ENCODE measurements around the gene DMBX1. TPM values are rescaled to one million over a fixed set of nuclear protein-coding genes. Genes with fewer than 3 reads are reported as not detected.

DMBX1 gene
- total RNA-seq = not detected
- polyA plus RNA-seq = not detected
- long read RNA-seq, donor 1 = 0 reads
- long read RNA-seq, donor 2 = 0 reads

DNA sequence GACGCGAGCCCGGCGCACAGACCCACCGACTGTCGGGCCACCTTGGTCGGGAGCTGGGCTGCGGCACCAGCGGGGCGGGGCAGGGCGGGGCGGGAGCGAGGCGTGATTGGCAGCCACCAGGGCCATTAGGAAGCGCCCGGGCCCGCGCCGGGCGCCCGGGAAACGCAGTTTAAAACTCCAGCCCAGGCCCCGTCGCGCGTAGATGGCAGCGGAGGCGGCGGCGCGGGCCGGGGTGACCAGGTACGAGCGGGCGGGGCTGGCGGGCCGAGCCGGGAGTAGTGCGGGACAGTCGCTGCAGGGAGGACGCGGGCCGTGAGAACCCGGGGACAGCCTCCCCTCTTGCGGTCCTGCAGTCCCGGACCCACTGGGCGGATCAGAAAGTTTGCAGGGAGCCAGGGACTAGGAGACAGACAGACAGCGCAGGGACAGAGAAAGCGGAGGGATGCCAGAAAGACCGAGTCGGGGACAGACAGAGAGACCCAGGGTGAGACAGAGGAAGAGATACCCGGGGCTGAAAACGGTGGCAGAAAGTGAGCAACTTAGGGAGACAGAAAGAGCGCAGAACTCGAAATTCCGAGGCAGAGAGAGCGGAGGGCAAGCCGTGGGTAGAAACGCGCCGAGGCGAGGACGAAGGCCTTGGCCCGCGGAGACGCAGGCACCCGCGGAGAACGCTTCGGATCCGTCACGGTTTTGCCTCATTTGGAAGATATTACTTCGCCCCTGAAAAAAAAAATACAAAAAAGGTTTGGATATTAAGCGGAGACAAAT lies at the start of gene DMBX1:
DMBX1 (plus strand) TSS at position 199 of the 768 bp plus-strand sequence. CDS start 17,175 bp downstream, outside the sequence.
- WGBS, 5 donors = 2 to 4% (median 3%) methylated on average over 36 to 74 of the region's 74 CpGs
- no peak within 1 kb of the TSS for H3K27ac ChIP-seq
- peaks cover 8 to 38% (median 26%) of the 10 kb centered on the region in 6 donors for H3K4me1 ChIP-seq
- peak; percentile 70 for DNase-seq
- no peaks in the 10 kb centered on the region for H3K36me3 ChIP-seq
- intact Hi-C loops (cut with DNase I; ENCODE audit: low total_unique reads) = no loop called here
- H3K4me3 ChIP-seq = peak within 1 kb of the TSS in 7 of 8 donors; percentile 13 to 62 (median 30)
- H3K27me3 ChIP-seq (replicated peaks in 1 of 7) = peaks cover 11 to 100% (median 92%) of the 10 kb centered on the region in 7 donors
- TF ChIP-seq, protein P1, sequence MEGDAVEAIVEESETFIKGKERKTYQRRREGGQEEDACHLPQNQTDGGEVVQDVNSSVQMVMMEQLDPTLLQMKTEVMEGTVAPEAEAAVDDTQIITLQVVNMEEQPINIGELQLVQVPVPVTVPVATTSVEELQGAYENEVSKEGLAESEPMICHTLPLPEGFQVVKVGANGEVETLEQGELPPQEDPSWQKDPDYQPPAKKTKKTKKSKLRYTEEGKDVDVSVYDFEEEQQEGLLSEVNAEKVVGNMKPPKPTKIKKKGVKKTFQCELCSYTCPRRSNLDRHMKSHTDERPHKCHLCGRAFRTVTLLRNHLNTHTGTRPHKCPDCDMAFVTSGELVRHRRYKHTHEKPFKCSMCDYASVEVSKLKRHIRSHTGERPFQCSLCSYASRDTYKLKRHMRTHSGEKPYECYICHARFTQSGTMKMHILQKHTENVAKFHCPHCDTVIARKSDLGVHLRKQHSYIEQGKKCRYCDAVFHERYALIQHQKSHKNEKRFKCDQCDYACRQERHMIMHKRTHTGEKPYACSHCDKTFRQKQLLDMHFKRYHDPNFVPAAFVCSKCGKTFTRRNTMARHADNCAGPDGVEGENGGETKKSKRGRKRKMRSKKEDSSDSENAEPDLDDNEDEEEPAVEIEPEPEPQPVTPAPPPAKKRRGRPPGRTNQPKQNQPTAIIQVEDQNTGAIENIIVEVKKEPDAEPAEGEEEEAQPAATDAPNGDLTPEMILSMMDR (IDR thresholded peaks at IDR 0.05 in 8 of 11, conservative IDR thresholded peaks at IDR 0.05 in 3 of 11) = no peak
- TF ChIP-seq POLR2A (IDR thresholded peaks at IDR 0.05) (no peak), POLR2AphosphoS5 (IDR thresholded peaks at IDR 0.05) (no peak)
- H3K9me3 ChIP-seq = no peaks in the 10 kb centered on the region

DNA sequence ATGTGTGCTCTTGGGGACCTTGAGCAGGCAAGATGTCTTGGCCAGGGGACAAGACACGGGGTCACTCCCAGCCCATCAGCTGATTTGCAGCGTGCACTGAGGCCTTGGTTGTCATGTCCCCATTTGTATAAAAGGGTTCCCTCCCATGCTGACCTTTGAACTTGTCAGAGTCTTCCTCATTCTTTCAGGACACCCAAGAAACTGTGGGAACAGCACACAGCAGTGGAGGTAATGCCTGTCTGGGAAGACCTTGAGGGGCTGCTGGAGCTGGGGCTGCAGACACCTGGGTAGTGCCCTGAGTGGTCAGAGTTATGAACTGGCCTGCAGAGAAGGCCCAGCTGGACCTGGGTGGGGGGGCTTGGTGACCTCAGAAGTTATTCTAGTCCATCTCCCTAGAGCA lies 49.2 kb upstream of the DMBX1 start:
- H3K4me3 ChIP-seq = no peak overlapping the region
- H3K9me3 ChIP-seq = no peaks in the 10 kb centered on the region
- TF ChIP-seq POLR2AphosphoS5 (IDR thresholded peaks at IDR 0.05) (no peak), POLR2A (IDR thresholded peaks at IDR 0.05) (no peak)
- TF ChIP-seq, protein P1 (IDR thresholded peaks at IDR 0.05 in 8 of 11, conservative IDR thresholded peaks at IDR 0.05 in 3 of 11) = no peak
- H3K27ac ChIP-seq = no peak overlapping the region
- peaks cover 0 to 30% (median 0%) of the 10 kb centered on the region in 7 donors for H3K27me3 ChIP-seq (replicated peaks in 1 of 7)
- no peak for DNase-seq
- no peaks in the 10 kb centered on the region for H3K36me3 ChIP-seq
- H3K4me1 ChIP-seq = peaks cover 0 to 11% (median 9%) of the 10 kb centered on the region in 6 donors
- intact Hi-C loops (cut with DNase I; ENCODE audit: low total_unique reads) = no loop called here
- WGBS, 5 donors = 76 to 96% (median 88%) methylated on average over 2 of the region's 2 CpGs

DNA sequence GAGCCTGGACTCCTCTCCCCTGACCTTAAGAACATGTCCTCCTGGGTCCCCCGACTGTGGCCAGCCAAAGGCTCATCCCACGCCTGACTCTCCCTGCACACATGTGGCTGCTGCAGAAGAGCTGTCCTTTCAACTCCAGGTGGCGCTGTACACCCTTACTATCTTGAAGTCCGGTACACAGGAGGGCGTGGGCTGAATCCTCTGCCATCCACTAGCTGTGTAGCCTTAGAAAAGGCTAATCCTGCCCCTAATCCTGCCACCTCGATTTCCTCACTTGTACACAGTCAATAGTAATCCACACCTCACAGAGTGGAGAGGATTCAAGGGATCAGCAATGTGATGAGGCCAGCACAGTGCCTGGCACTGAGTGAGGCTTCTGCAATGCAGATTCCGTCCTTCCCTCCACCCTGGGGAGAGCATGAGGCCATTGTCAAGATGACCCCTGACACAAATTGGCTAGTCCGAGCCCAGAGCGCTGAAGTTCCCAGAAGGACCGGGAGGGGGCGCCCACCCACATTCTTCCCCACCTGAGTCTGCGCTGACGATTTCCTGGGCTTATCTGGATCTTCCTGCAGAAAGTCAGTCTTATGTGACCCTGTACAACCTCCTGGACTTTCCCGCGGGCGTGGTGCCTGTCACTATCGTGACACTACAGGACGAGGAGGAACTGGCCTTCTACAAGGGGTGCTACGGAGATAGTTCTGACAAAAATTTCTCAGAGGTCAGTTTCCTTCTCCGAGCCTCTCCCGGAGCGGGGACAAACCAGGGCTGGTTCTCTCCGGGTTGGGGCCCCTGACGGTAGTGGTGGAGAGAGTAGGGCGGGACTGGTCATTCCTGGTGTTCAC lies 47.1 kb upstream of the DMBX1 start:
- H3K4me3 ChIP-seq = peak overlapping the region in 5 of 8 donors; percentile 16 to 63 (median 23)
- H3K27me3 ChIP-seq (replicated peaks in 1 of 7) = peaks cover 0 to 37% (median 15%) of the 10 kb centered on the region in 7 donors
- DNase-seq = peak; percentile 86
- intact Hi-C loops (cut with DNase I; ENCODE audit: low total_unique reads) = no loop called here
- H3K9me3 ChIP-seq = no peaks in the 10 kb centered on the region
- H3K36me3 ChIP-seq = no peaks in the 10 kb centered on the region
- H3K27ac ChIP-seq = peak overlapping the region in 1 of 8 donors; percentile 40
- no peak for TF ChIP-seq POLR2A (IDR thresholded peaks at IDR 0.05)
- TF ChIP-seq, protein P1 (IDR thresholded peaks at IDR 0.05 in 8 of 11, conservative IDR thresholded peaks at IDR 0.05 in 3 of 11) = peak; percentile 65 to 95 (median 87)
- TF ChIP-seq POLR2AphosphoS5 (IDR thresholded peaks at IDR 0.05) = no peak
- peaks cover 0 to 18% (median 13%) of the 10 kb centered on the region in 6 donors for H3K4me1 ChIP-seq
- 8 to 11% (median 8%) methylated on average over 22 to 25 of the region's 25 CpGs for WGBS, 5 donors
